ENCODE results near the gene GPR18. TPM values are rescaled to one million over a fixed set of nuclear protein-coding genes. Genes with fewer than 3 reads are reported as not detected.

GPR18 gene
- total and polyA plus RNA-seq, 4 donors, result 0.21 to 1.3 (median 0.42) TPM

DNA sequence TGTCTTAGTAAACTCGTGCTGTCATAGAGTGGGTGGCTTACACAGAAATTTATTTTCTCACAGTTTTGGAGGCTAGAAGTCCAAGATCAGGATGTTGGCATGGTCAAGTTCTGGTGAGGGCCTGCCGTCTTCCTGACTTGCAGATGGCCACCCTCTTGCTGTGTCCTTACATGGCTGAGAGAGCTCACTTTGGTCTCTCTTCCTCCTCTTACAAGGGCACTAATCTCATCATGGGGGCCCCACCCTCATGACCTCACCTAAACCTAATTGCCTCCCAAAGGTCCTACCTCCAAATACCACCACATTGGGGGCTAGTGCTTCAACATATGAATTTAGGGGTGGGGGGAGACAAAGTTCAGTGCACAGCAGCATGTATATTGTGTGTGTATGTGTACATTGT lies 14.3 kb upstream of the GPR18 start:
- Histone ChIP-seq H3K4me1 (ENCODE audit: control insufficient read depth in 5 of 5, insufficient read depth in 5 of 5, low read length in 5 of 5) (peaks cover 0 to 5% (median 0%) of the 10 kb centered on the region in 5 donors), H3K4me3 (no peak overlapping the region), H3K36me3 (ENCODE audit: control insufficient read depth in 4 of 4, insufficient read depth in 4 of 4, low read length in 4 of 4) (peaks cover 0 to 6% (median under 1%) of the 10 kb centered on the region in 4 donors), H3K27me3 (ENCODE audit: control insufficient read depth in 3 of 3, insufficient read depth in 3 of 3, low read length in 2 of 3) (no peaks in the 10 kb centered on the region), H3K9me3 (ENCODE audit: control insufficient read depth in 4 of 4, insufficient read depth in 3 of 4, low read length in 3 of 4) (peaks cover 0 to 7% (median under 1%) of the 10 kb centered on the region in 4 donors), H3K9ac (ENCODE audit: insufficient read depth in 1 of 2, low read length in 2 of 2) (no peak overlapping the region), H3K27ac (ENCODE audit: low read depth in 1 of 2, low read length in 1 of 2) (no peak overlapping the region)
- WGBS, 2 donors, result 97 to 98% methylated on average over 2 of the region's 2 CpGs
- TF ChIP-seq CTCF (IDR thresholded peaks at IDR 0.05; ENCODE audit: control extremely low read depth, extremely low read depth), result no peak
- DNase-seq, result no peak
- ATAC-seq (ENCODE audit: insufficient read depth, low FRiP score), result no peak

DNA sequence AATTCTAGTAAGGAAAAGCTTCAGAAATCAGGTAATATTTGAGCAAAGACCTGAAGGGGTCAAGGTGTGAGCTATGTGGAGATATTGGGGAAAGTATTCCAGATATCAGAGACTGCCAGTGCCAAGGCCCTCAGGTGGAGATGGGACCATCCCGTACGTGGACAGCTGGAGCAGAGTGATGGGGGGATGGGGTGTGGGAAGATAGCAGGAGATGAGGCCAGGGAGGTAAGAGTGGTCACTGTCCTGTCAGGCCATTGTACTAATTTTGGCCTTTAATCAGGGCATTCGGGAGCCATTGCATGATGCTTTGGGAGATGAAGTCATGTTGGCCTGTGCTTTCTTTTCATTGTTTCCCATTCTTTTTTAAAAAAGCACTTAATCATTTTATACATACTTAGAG lies 13.1 kb upstream of the GPR18 start:
- H3K4me3 ChIP-seq, result no peak overlapping the region
- no peak for ATAC-seq (ENCODE audit: insufficient read depth, low FRiP score)
- H3K9me3 ChIP-seq (ENCODE audit: control insufficient read depth in 4 of 4, insufficient read depth in 3 of 4, low read length in 3 of 4), result peaks cover 0 to 7% (median under 1%) of the 10 kb centered on the region in 4 donors
- H3K9ac ChIP-seq (ENCODE audit: insufficient read depth in 1 of 2, low read length in 2 of 2), result no peak overlapping the region
- no peak for TF ChIP-seq CTCF (IDR thresholded peaks at IDR 0.05; ENCODE audit: control extremely low read depth, extremely low read depth)
- H3K27ac ChIP-seq (ENCODE audit: low read depth in 1 of 2, low read length in 1 of 2), result peak overlapping the region in 1 of 2 donors; percentile 62
- DNase-seq, result no peak
- H3K36me3 ChIP-seq (ENCODE audit: control insufficient read depth in 4 of 4, insufficient read depth in 4 of 4, low read length in 4 of 4), result peaks cover 0 to 6% (median 2%) of the 10 kb centered on the region in 4 donors
- no peaks in the 10 kb centered on the region for H3K27me3 ChIP-seq (ENCODE audit: control insufficient read depth in 3 of 3, insufficient read depth in 3 of 3, low read length in 2 of 3)
- 87 to 88% methylated on average over 3 of the region's 3 CpGs for WGBS, 2 donors
- peaks cover 0 to 5% (median 0%) of the 10 kb centered on the region in 5 donors for H3K4me1 ChIP-seq (ENCODE audit: control insufficient read depth in 5 of 5, insufficient read depth in 5 of 5, low read length in 5 of 5)

DNA sequence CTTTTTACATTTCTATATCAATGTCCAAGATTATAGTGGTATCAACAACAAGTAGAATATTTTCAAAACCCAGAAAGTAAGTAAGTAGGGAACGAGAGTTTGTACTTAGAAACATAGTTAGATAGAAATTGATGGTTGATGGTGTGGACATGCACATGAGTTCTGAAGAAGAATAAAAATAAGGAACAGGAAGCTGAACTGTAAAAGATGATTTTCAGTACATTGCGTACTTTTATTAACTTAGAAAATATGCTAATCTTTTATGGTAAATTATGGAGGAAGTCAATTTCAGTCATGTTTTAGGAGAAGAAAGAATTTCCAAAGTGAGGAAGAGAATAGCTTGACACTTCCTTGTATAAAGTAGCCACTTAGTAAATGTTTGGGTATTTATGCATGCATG lies 12.3 kb upstream of the GPR18 start:
- Histone ChIP-seq H3K36me3 (ENCODE audit: control insufficient read depth in 4 of 4, insufficient read depth in 4 of 4, low read length in 4 of 4) (peaks cover 0 to 6% (median 2%) of the 10 kb centered on the region in 4 donors), H3K9me3 (ENCODE audit: control insufficient read depth in 4 of 4, insufficient read depth in 3 of 4, low read length in 3 of 4) (peaks cover 0 to 7% (median under 1%) of the 10 kb centered on the region in 4 donors), H3K27ac (ENCODE audit: low read depth in 1 of 2, low read length in 1 of 2) (no peak overlapping the region), H3K4me3 (no peak overlapping the region), H3K27me3 (ENCODE audit: control insufficient read depth in 3 of 3, insufficient read depth in 3 of 3, low read length in 2 of 3) (no peaks in the 10 kb centered on the region), H3K9ac (ENCODE audit: insufficient read depth in 1 of 2, low read length in 2 of 2) (no peak overlapping the region), H3K4me1 (ENCODE audit: control insufficient read depth in 5 of 5, insufficient read depth in 5 of 5, low read length in 5 of 5) (peaks cover 0 to 5% (median 0%) of the 10 kb centered on the region in 5 donors)
- ATAC-seq (ENCODE audit: insufficient read depth, low FRiP score), result no peak
- TF ChIP-seq CTCF (IDR thresholded peaks at IDR 0.05; ENCODE audit: control extremely low read depth, extremely low read depth), result no peak
- 43 to 74% methylated on average over 2 of the region's 2 CpGs for WGBS, 2 donors
- DNase-seq, result no peak
